OCI-LY1 (cell line): ENCODE measurements around the gene PITPNM3.

Experiments used
- H2AFZ ChIP-seq: fragments of 200-600 bp; sonication (generic), shearing (Covaris generic); 2 replicates; pipeline ENCODE4 v1.6.0; 2014; ENCODE audit warnings: antibody characterized with exemption, mild to moderate bottlenecking, low read length
- H3F3A ChIP-seq: fragments of 200-600 bp; sonication (generic), shearing (Covaris generic); 2 replicates; pipeline ENCODE4 v1.6.0; 2014; ENCODE audit warnings: mild to moderate bottlenecking, antibody characterized with exemption, low read length, moderate library complexity; ENCODE audit not compliant: insufficient read depth
- H3K27ac ChIP-seq: fragments of 200-600 bp; sonication (generic); 2 replicates; pipeline ENCODE4 v1.5.1; 2014; ENCODE audit warnings: low read length, mixed run types, mild to moderate bottlenecking, low read depth; ENCODE audit not compliant: poor library complexity, severe bottlenecking
- H3K27me3 ChIP-seq: fragments of 200-600 bp; sonication (generic); 2 replicates; pipeline ENCODE4 v1.6.0; 2014; ENCODE audit warnings: antibody characterized with exemption, mild to moderate bottlenecking, low read length, moderate library complexity; ENCODE audit not compliant: insufficient read depth
- H3K36me3 ChIP-seq: fragments of 200-600 bp; sonication (generic); 2 replicates; pipeline ENCODE4 v1.6.1; 2014; ENCODE audit warnings: mild to moderate bottlenecking, antibody characterized with exemption, low read length, moderate library complexity, mixed read lengths; ENCODE audit not compliant: insufficient read depth
- H3K4me1 ChIP-seq: fragments of 200-600 bp; sonication (generic); 2 replicates; pipeline ENCODE4 v1.5.1; 2014; ENCODE audit warnings: mild to moderate bottlenecking, low read length, moderate library complexity; ENCODE audit not compliant: insufficient read depth, severe bottlenecking
- H3K4me2 ChIP-seq: fragments of 200-600 bp; sonication (generic), shearing (Covaris generic); 2 replicates; pipeline ENCODE4 v1.6.1; 2014; ENCODE audit warnings: low read length
- H3K4me3 ChIP-seq: fragments of 200-600 bp; sonication (generic); 2 replicates; pipeline ENCODE4 v1.5.1; 2014; ENCODE audit warnings: low read length, low read depth, mild to moderate bottlenecking, mixed read lengths; ENCODE audit not compliant: poor library complexity, severe bottlenecking
- H3K79me2 ChIP-seq: fragments of 200-600 bp; shearing (Covaris generic); 2 replicates; pipeline ENCODE4 v1.6.1; 2016; ENCODE audit warnings: mixed run types, low read length, mixed read lengths; ENCODE audit not compliant: insufficient read depth
- H3K9ac ChIP-seq: fragments of 200-600 bp; sonication (generic), shearing (Covaris generic); 2 replicates; pipeline ENCODE4 v1.6.1; 2014; ENCODE audit warnings: mild to moderate bottlenecking, low read length, mixed read lengths
- H3K9me2 ChIP-seq: fragments of 200-600 bp; sonication (generic), shearing (Covaris generic); 2 replicates; pipeline ENCODE4 v1.6.1; 2014; ENCODE audit warnings: low read depth, mild to moderate bottlenecking, low read length, mixed read lengths
- H3K9me3 ChIP-seq: fragments of 200-600 bp; shearing (Covaris generic); 2 replicates; pipeline ENCODE4 v1.6.1; 2014; ENCODE audit warnings: low read length, mixed read lengths
- H4K20me1 ChIP-seq: fragments of 200-600 bp; sonication (generic), shearing (Covaris generic); 2 replicates; pipeline ENCODE4 v1.6.0; 2016; ENCODE audit warnings: mild to moderate bottlenecking, low read length; ENCODE audit not compliant: insufficient read depth
- CTCF ChIP-seq: fragments of 200-600 bp; sonication (generic), shearing (Covaris generic); IDR thresholded peaks from 2 replicates; pipeline ENCODE4 v1.5.1; 2017; ENCODE audit warnings: mild to moderate bottlenecking, antibody characterized with exemption, low read length, moderate library complexity, mixed read lengths
- EZH2 ChIP-seq: fragments of 200-600 bp; sonication (generic), shearing (Covaris generic); IDR thresholded peaks from 2 replicates; pipeline ENCODE4 v1.8.0; 2017; ENCODE audit warnings: borderline replicate concordance, mixed run types, mild to moderate bottlenecking, antibody characterized with exemption, low read length, moderate library complexity, mixed read lengths

PITPNM3 gene

GRCh38 chr17:6549384-6550036 lies 6.8 kb downstream of the PITPNM3 start:
- H2AFZ ChIP-seq = no peak overlapping the region
- H3K4me3 ChIP-seq = no peak overlapping the region
- no peaks in the 10 kb centered on the region for H3K4me1 ChIP-seq
- H3F3A ChIP-seq = no peaks in the 10 kb centered on the region
- no peak for TF ChIP-seq EZH2
- TF ChIP-seq CTCF = no peak
- H3K27ac ChIP-seq = no peak overlapping the region
- no peaks in the 10 kb centered on the region for H3K36me3 ChIP-seq
- no peaks in the 10 kb centered on the region for H4K20me1 ChIP-seq
- no peaks in the 10 kb centered on the region for H3K9me3 ChIP-seq
- no peaks in the 10 kb centered on the region for H3K79me2 ChIP-seq
- H3K27me3 ChIP-seq = peaks cover 4% of the 10 kb centered on the region; the same call in 1 of the 2 replicates
- no peaks in the 10 kb centered on the region for H3K9me2 ChIP-seq
- H3K9ac ChIP-seq = no peak overlapping the region
- H3K4me2 ChIP-seq = no peak overlapping the region

- no peak overlapping the region for H3K9ac ChIP-seq
- no peaks in the 10 kb centered on the region for H3K79me2 ChIP-seq
- H3K9me2 ChIP-seq = no peaks in the 10 kb centered on the region
- H3K4me2 ChIP-seq = no peak overlapping the region
- H3K4me3 ChIP-seq = no peak overlapping the region
- no peaks in the 10 kb centered on the region for H3F3A ChIP-seq
- H2AFZ ChIP-seq = no peak overlapping the region
- H3K4me1 ChIP-seq = no peaks in the 10 kb centered on the region
- H3K9me3 ChIP-seq = no peaks in the 10 kb centered on the region
- no peak for TF ChIP-seq CTCF
- TF ChIP-seq EZH2 = no peak
- H3K36me3 ChIP-seq = no peaks in the 10 kb centered on the region
- no peaks in the 10 kb centered on the region for H4K20me1 ChIP-seq
- H3K27me3 ChIP-seq = peaks cover 4% of the 10 kb centered on the region; the same call in 1 of the 2 replicates
- H3K27ac ChIP-seq = no peak overlapping the region
These were observed 7.6 kb downstream of the PITPNM3 start for GRCh38 chr17:6548578-6549330.

- Histone ChIP-seq H3K9ac (no peak overlapping the region), H3K4me3 (no peak overlapping the region), H4K20me1 (no peaks in the 10 kb centered on the region), H3K4me1 (no peaks in the 10 kb centered on the region), H3K9me2 (no peaks in the 10 kb centered on the region), H3K9me3 (no peaks in the 10 kb centered on the region), H3F3A (no peaks in the 10 kb centered on the region), H3K27ac (no peak overlapping the region), H3K79me2 (no peaks in the 10 kb centered on the region), H3K36me3 (no peaks in the 10 kb centered on the region), H3K27me3 (peaks cover 4% of the 10 kb centered on the region; the same call in 1 of the 2 replicates), H3K4me2 (no peak overlapping the region), H2AFZ (no peak overlapping the region)
- TF ChIP-seq EZH2 (no peak), CTCF (no peak)
These were observed 8.3 kb downstream of the PITPNM3 start for GRCh38 chr17:6548034-6548433.
